Keratinocyte (primary cell): ENCODE data around the gene VIPR2. TPM values are rescaled to one million over a fixed set of nuclear protein-coding genes. Genes with fewer than 3 reads are reported as not detected.
"Not testable (repeated sequence)": the region's sequence is repeated elsewhere in the genome, so short reads cannot be mapped to it uniquely, and the experiment has no call there.

Experiments used
- DNase-seq: peaks from one replicate; pipeline ENCODE4 v3.0.0-alpha.2; 2011; ENCODE audit warnings: low read depth, missing footprints, low spot score
- FAIRE-seq: peaks from 2 replicates; lab custom pipeline; 2011; peaks lifted over from hg19 to GRCh38; lab: Jason Lieb, UNC
- H2AFZ ChIP-seq: 2 replicates; pipeline ENCODE4 v1.6.0; 2012; ENCODE audit warnings: low read length, control low read depth, inconsistent platforms; ENCODE audit not compliant: control insufficient read depth
- H3K27ac ChIP-seq: 2 replicates; pipeline ENCODE4 v1.5.1; 2011; ENCODE audit warnings: low read length; ENCODE audit not compliant: control insufficient read depth, insufficient read depth
- H3K27me3 ChIP-seq: 3 replicates; pipeline ENCODE4 v1.6.0; 2011; ENCODE audit warnings: low read length; ENCODE audit not compliant: control insufficient read depth, insufficient read depth; ENCODE audit errors: extremely low read depth
- H3K36me3 ChIP-seq, 2 experiments: 2 replicates in 1 of 2; 3 replicates in 1 of 2; pipeline ENCODE4 v1.5.1; 2011; ENCODE audit warnings: low read length in 2 of 2, mild to moderate bottlenecking in 1 of 2; ENCODE audit not compliant: control insufficient read depth in 2 of 2, insufficient read depth in 2 of 2; ENCODE audit errors: extremely low read depth in 1 of 2
- H3K4me1 ChIP-seq: 3 replicates; pipeline ENCODE4 v1.5.1; 2011; ENCODE audit warnings: low read length; ENCODE audit not compliant: control insufficient read depth, insufficient read depth; ENCODE audit errors: extremely low read depth
- H3K4me2 ChIP-seq: 3 replicates; pipeline ENCODE4 v1.6.0; 2011; ENCODE audit warnings: low read depth, low read length; ENCODE audit not compliant: control insufficient read depth, insufficient read depth; ENCODE audit errors: extremely low read depth
- H3K4me3 ChIP-seq, 3 experiments: fragments of 200-600 bp in 1 of 3; sonication (generic) in 1 of 3; 2 replicates in 2 of 3; 3 replicates in 1 of 3; pipeline ENCODE4 v1.5.1; 2011 to 2016; ENCODE audit warnings: low read length in 3 of 3, mild to moderate bottlenecking in 3 of 3, control low read depth in 2 of 3, inconsistent platforms in 1 of 3, low read depth in 1 of 3, mixed read lengths in 1 of 3, mixed run types in 1 of 3, moderate library complexity in 1 of 3; ENCODE audit not compliant: control insufficient read depth in 2 of 3, insufficient read depth in 2 of 3; ENCODE audit errors: extremely low read depth in 1 of 3
- H3K79me2 ChIP-seq: 2 replicates; pipeline ENCODE4 v1.6.0; 2012; ENCODE audit warnings: low read length; ENCODE audit not compliant: control insufficient read depth, insufficient read depth
- H3K9ac ChIP-seq: 3 replicates; pipeline ENCODE4 v1.6.0; 2011; ENCODE audit warnings: low read length; ENCODE audit not compliant: control insufficient read depth, insufficient read depth; ENCODE audit errors: extremely low read depth
- H3K9me1 ChIP-seq: 3 replicates; pipeline ENCODE4 v1.6.0; 2011; ENCODE audit warnings: low read length; ENCODE audit not compliant: control insufficient read depth, insufficient read depth; ENCODE audit errors: extremely low read depth
- H3K9me3 ChIP-seq: 2 replicates; pipeline ENCODE4 v1.5.1; 2012; ENCODE audit warnings: low read depth, low read length; ENCODE audit not compliant: control insufficient read depth
- H4K20me1 ChIP-seq: 3 replicates; pipeline ENCODE4 v1.6.0; 2011; ENCODE audit warnings: low read length; ENCODE audit not compliant: control insufficient read depth, insufficient read depth; ENCODE audit errors: extremely low read depth
- EZH2 ChIP-seq: IDR thresholded peaks from one replicate; pipeline ENCODE4 v1.6.1; 2012; ENCODE audit warnings: inconsistent platforms, mild to moderate bottlenecking, low read length, moderate library complexity
- dilution Hi-C: fragments of 300-500 bp; cut with MboI; formaldehyde crosslinking; loops from one replicate; pipeline ENCODE4 v1.7.0; 2020; ENCODE audit warnings: low sequenced_read_pairs; ENCODE audit not compliant: extremely low pct_ligation_motif_present
- polyA plus RNA-seq, 5 experiments: library from polyadenylated mRNA; depleted of rRNA in 3 of 5; stranded (reverse) in 3 of 5; stranded (forward) in 1 of 5; unstranded in 1 of 5; fragments of >200 nt; gene quantifications; 1 replicate in 1 of 5; 2 replicates in 3 of 5; 3 replicates in 1 of 5; pipeline versions ENCODE4 v1.2.1 to v1.2.3, GENCODE V29; 2011 to 2012; ENCODE audit warnings: missing spikeins in 2 of 5, low read depth in 1 of 5, low replicate concordance in 1 of 5
- TF ChIP-seq, protein P1 (sequence below), 3 experiments: IDR thresholded peaks in 1 of 3; conservative IDR thresholded peaks in 1 of 3; optimal IDR thresholded peaks in 1 of 3; 2 replicates in 2 of 3; 3 replicates in 1 of 3; pipeline versions ENCODE3 to v1.5.1; 2011; ENCODE audit warnings: low read length in 3 of 3, mild to moderate bottlenecking in 3 of 3, moderate library complexity in 2 of 3, control low read depth in 1 of 3, inconsistent platforms in 1 of 3; ENCODE audit not compliant: insufficient read depth in 2 of 3; ENCODE audit errors: extremely low read depth in 1 of 3

VIPR2 gene
- polyA plus RNA-seq, 1 donor (not counting 4 experiments of a cell fraction or from before 2014, with no cell fraction given) = not detected

DNA sequence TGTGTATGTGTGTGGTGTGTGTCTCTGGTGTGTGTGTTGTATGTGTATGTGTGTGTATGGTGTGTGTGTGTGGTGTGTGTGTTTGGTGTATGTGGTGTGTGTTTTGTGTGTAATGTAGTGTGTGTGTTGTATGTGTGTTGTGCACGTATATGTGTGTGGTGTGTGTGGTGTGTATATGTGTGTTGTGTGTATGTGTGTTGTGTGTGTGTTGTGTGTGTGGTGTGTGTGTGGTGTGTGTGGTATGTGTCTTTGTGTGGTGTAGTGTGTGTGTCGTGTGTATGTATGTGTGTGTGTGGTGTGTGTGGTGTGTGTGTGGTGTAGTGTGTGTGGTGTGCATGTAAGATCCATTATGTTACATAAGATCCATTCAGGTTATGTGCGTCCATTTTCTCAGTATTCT, 21.9 kb upstream of the VIPR2 start:
- Histone ChIP-seq H3K27me3 (no peaks in the 10 kb centered on the region), H3K9me3 (peaks cover 16% of the 10 kb centered on the region), H3K36me3 (no peaks in the 10 kb centered on the region), H3K4me1 (no peaks in the 10 kb centered on the region), H3K9ac (no peak overlapping the region), H3K9me1 (no peaks in the 10 kb centered on the region), H2AFZ (no peak overlapping the region), H3K4me3 (no peak overlapping the region), H3K79me2 (no peaks in the 10 kb centered on the region), H3K4me2 (no peak overlapping the region), H3K27ac (no peak overlapping the region), H4K20me1 (no peaks in the 10 kb centered on the region)
- dilution Hi-C loops = no loop called here
- FAIRE-seq (no peak), DNase-seq (no peak)
- TF ChIP-seq, protein P1, sequence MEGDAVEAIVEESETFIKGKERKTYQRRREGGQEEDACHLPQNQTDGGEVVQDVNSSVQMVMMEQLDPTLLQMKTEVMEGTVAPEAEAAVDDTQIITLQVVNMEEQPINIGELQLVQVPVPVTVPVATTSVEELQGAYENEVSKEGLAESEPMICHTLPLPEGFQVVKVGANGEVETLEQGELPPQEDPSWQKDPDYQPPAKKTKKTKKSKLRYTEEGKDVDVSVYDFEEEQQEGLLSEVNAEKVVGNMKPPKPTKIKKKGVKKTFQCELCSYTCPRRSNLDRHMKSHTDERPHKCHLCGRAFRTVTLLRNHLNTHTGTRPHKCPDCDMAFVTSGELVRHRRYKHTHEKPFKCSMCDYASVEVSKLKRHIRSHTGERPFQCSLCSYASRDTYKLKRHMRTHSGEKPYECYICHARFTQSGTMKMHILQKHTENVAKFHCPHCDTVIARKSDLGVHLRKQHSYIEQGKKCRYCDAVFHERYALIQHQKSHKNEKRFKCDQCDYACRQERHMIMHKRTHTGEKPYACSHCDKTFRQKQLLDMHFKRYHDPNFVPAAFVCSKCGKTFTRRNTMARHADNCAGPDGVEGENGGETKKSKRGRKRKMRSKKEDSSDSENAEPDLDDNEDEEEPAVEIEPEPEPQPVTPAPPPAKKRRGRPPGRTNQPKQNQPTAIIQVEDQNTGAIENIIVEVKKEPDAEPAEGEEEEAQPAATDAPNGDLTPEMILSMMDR (optimal IDR thresholded peaks at IDR 0.05 in 1 of 3, IDR thresholded peaks at IDR 0.05 in 1 of 3, conservative IDR thresholded peaks at IDR 0.05 in 1 of 3; ENCODE audit: extremely low read depth in 1 of 3, insufficient read depth in 2 of 3, low read length in 3 of 3) = no peak
- TF ChIP-seq EZH2 = no peak

DNA sequence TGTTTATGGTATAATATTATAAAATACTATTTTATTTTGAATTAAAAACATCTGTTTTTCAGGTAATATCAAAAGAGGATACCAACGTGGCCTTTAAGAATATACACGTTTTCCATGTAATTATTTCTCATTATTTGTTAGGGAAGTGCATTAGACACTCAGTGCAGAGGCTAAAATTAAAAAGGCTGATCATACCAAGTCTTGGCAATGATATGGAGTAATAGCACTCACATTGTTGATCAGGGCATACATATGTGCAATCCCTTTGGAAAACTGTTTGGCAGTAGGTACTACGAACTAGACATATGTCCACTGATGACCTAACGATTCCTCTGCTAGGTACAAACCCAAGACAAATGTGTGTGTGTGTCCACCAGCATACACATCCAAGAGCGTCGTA, 20.7 kb upstream of the VIPR2 start:
- Histone ChIP-seq H3K9ac (no peak overlapping the region), H4K20me1 (no peaks in the 10 kb centered on the region), H3K79me2 (no peaks in the 10 kb centered on the region), H3K9me3 (peaks cover 12% of the 10 kb centered on the region), H3K27ac (no peak overlapping the region), H3K9me1 (no peaks in the 10 kb centered on the region), H2AFZ (no peak overlapping the region), H3K27me3 (no peaks in the 10 kb centered on the region), H3K36me3 (no peaks in the 10 kb centered on the region), H3K4me1 (no peaks in the 10 kb centered on the region), H3K4me3 (no peak overlapping the region), H3K4me2 (no peak overlapping the region)
- dilution Hi-C loops = no loop called here
- TF ChIP-seq EZH2 = no peak
- TF ChIP-seq, protein P1 (optimal IDR thresholded peaks at IDR 0.05 in 1 of 3, IDR thresholded peaks at IDR 0.05 in 1 of 3, conservative IDR thresholded peaks at IDR 0.05 in 1 of 3; ENCODE audit: extremely low read depth in 1 of 3, insufficient read depth in 2 of 3, low read length in 3 of 3) = no peak
- FAIRE-seq (no peak), DNase-seq (no peak)

DNA sequence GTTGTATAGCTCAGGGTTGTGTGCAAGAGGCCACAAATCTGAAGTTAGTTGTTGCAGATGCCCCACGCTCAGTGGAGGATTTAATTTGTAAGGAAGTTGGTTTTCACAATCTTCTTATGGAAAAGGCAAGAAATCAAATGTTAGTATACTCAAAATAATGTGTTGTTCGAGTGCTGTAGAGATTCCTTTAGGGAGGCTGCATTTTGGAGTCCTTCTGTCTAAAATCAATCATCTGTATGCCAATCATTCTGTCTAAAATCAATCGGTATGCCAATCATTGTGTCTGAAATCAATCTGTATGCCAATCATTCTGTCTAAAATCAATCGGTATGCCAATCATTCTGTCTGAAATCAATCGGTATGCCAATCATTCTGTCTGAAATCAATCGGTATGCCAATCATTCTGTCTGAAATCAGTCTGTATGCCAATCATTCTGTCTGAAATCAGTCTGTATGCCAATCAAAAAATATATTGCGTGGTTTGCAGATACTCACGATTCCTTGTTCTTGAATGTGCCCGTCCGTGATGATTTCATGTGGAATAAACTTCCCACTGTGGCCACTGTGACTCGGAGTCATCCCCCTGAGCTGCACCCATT, 19.1 kb upstream of the VIPR2 start:
- H4K20me1 ChIP-seq, H3K27ac ChIP-seq, FAIRE-seq, H3K9me1 ChIP-seq, H2AFZ ChIP-seq, H3K9me3 ChIP-seq, H3K36me3 ChIP-seq, dilution Hi-C loops, H3K4me3 ChIP-seq, H3K4me1 ChIP-seq, H3K9ac ChIP-seq, DNase-seq, H3K79me2 ChIP-seq, H3K27me3 ChIP-seq, H3K4me2 ChIP-seq: not testable (repeated sequence)

DNA sequence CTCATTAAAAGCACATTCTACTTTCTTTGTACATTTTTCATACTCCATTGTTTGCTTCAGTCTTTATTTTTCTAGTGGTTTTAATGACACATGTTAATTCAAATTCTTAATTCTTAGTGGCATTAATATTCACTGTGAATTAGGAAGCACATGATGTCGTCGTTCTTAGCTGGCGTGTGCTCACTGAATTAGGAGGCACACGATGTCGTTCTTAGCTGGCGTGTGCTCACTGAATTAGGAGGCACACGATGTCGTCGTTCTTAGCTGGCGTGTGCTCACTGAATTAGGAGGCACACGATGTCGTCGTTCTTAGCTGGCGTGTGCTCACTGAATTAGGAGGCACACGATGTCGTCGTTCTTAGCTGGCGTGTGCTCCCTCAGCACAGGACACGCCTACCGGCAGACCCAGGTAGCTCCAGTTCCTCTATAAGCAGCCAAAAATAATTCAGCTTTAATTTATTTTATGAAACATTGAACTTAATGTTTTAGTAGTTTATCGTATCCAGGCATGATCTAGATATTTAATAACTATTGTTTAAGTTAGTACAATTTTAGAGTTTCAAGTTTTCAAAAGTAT, 17.5 kb upstream of the VIPR2 start:
- H3K4me3 ChIP-seq, DNase-seq, H4K20me1 ChIP-seq, dilution Hi-C loops, H3K9me3 ChIP-seq, H3K9me1 ChIP-seq, H3K4me2 ChIP-seq, H3K27ac ChIP-seq, H3K4me1 ChIP-seq, H3K27me3 ChIP-seq, H3K9ac ChIP-seq, FAIRE-seq, H2AFZ ChIP-seq, H3K36me3 ChIP-seq, H3K79me2 ChIP-seq: not testable (repeated sequence)
